ENCODE measurements around the gene IQCF6. TPM values are rescaled to one million over a fixed set of nuclear protein-coding genes. Genes with fewer than 3 reads are reported as not detected.

Gene IQCF6
- total RNA-seq, 1 donor: not detected

GRCh38 chr3:51813539-51813938, 34.5 kb upstream of the IQCF6 start:
- Histone ChIP-seq H2AFZ (ENCODE audit: low read length) (no peak overlapping the region), H3K79me2 (ENCODE audit: insufficient read depth, low read length) (no peaks in the 10 kb centered on the region), H3K4me3 (ENCODE audit: insufficient read depth, low read length) (no peak overlapping the region), H3K27me3 (ENCODE audit: insufficient read depth, low read length) (no peaks in the 10 kb centered on the region), H3K36me3 (ENCODE audit: insufficient read depth, low read length) (no peaks in the 10 kb centered on the region), H3K4me2 (ENCODE audit: insufficient read depth, low read length) (no peak overlapping the region), H3K9me3 (ENCODE audit: low read depth, low read length) (no peaks in the 10 kb centered on the region), H3K27ac (ENCODE audit: low read depth, low read length) (no peak overlapping the region), H4K20me1 (ENCODE audit: insufficient read depth, low read length) (no peaks in the 10 kb centered on the region), H3K4me1 (ENCODE audit: insufficient read depth, low read length) (no peaks in the 10 kb centered on the region)
- no peak for TF ChIP-seq CTCF (IDR thresholded peaks at IDR 0.05; ENCODE audit: extremely low read depth, low read depth, low read length)
- DNase-seq (ENCODE audit: insufficient read length, low spot score, missing footprints): no peak

GRCh38 chr3:51808934-51809333, 29.9 kb upstream of the IQCF6 start:
- no peak for DNase-seq (ENCODE audit: insufficient read length, low spot score, missing footprints)
- Histone ChIP-seq H3K27ac (ENCODE audit: low read depth, low read length) (no peak overlapping the region), H3K4me3 (ENCODE audit: insufficient read depth, low read length) (no peak overlapping the region), H4K20me1 (ENCODE audit: insufficient read depth, low read length) (no peaks in the 10 kb centered on the region), H2AFZ (ENCODE audit: low read length) (no peak overlapping the region), H3K36me3 (ENCODE audit: insufficient read depth, low read length) (no peaks in the 10 kb centered on the region), H3K79me2 (ENCODE audit: insufficient read depth, low read length) (no peaks in the 10 kb centered on the region), H3K4me1 (ENCODE audit: insufficient read depth, low read length) (no peaks in the 10 kb centered on the region), H3K27me3 (ENCODE audit: insufficient read depth, low read length) (peaks cover 10% of the 10 kb centered on the region), H3K4me2 (ENCODE audit: insufficient read depth, low read length) (no peak overlapping the region), H3K9me3 (ENCODE audit: low read depth, low read length) (no peaks in the 10 kb centered on the region)
- TF ChIP-seq CTCF (IDR thresholded peaks at IDR 0.05; ENCODE audit: extremely low read depth, low read depth, low read length): no peak

- H3K79me2 ChIP-seq (ENCODE audit: insufficient read depth, low read length): no peaks in the 10 kb centered on the region
- DNase-seq (ENCODE audit: insufficient read length, low spot score, missing footprints): no peak
Measured at GRCh38 chr3:51802106-51802703, 23.2 kb upstream of the IQCF6 start.

GRCh38 chr3:51800750-51801125, 21.7 kb upstream of the IQCF6 start:
- Histone ChIP-seq H3K27me3 (ENCODE audit: insufficient read depth, low read length) (peaks cover 19% of the 10 kb centered on the region), H3K4me3 (ENCODE audit: insufficient read depth, low read length) (no peak overlapping the region), H4K20me1 (ENCODE audit: insufficient read depth, low read length) (no peaks in the 10 kb centered on the region), H3K36me3 (ENCODE audit: insufficient read depth, low read length) (no peaks in the 10 kb centered on the region), H2AFZ (ENCODE audit: low read length) (no peak overlapping the region), H3K79me2 (ENCODE audit: insufficient read depth, low read length) (no peaks in the 10 kb centered on the region), H3K4me2 (ENCODE audit: insufficient read depth, low read length) (no peak overlapping the region), H3K9me3 (ENCODE audit: low read depth, low read length) (no peaks in the 10 kb centered on the region), H3K27ac (ENCODE audit: low read depth, low read length) (no peak overlapping the region), H3K4me1 (ENCODE audit: insufficient read depth, low read length) (no peaks in the 10 kb centered on the region)
- TF ChIP-seq CTCF (IDR thresholded peaks at IDR 0.05; ENCODE audit: extremely low read depth, low read depth, low read length): no peak
- DNase-seq (ENCODE audit: insufficient read length, low spot score, missing footprints): no peak

More at GRCh38 chr3:51802106-51802703, 23.2 kb upstream of the IQCF6 start:
- H3K4me3 ChIP-seq (ENCODE audit: insufficient read depth, low read length): no peak overlapping the region
- H2AFZ ChIP-seq (ENCODE audit: low read length): no peak overlapping the region
- no peaks in the 10 kb centered on the region for H3K4me1 ChIP-seq (ENCODE audit: insufficient read depth, low read length)
- H4K20me1 ChIP-seq (ENCODE audit: insufficient read depth, low read length): no peaks in the 10 kb centered on the region
- no peak overlapping the region for H3K27ac ChIP-seq (ENCODE audit: low read depth, low read length)
- no peak overlapping the region for H3K4me2 ChIP-seq (ENCODE audit: insufficient read depth, low read length)
- TF ChIP-seq CTCF (IDR thresholded peaks at IDR 0.05; ENCODE audit: extremely low read depth, low read depth, low read length): no peak
- H3K27me3 ChIP-seq (ENCODE audit: insufficient read depth, low read length): peaks cover 24% of the 10 kb centered on the region
- H3K9me3 ChIP-seq (ENCODE audit: low read depth, low read length): no peaks in the 10 kb centered on the region
- no peaks in the 10 kb centered on the region for H3K36me3 ChIP-seq (ENCODE audit: insufficient read depth, low read length)
